GM12878 (cell line): ENCODE measurements around the gene MALT1. TPM values are rescaled to one million over a fixed set of nuclear protein-coding genes. Genes with fewer than 3 reads are reported as not detected.

Experiments used
- ATAC-seq: fragments of 200-7000 bp; cut with Tn5 transposase; 3 replicates; pipeline ENCODE4 v1.9.1; 2020; ENCODE audit warnings: mild to moderate bottlenecking, moderate library complexity
- BruUV-seq: library from RNA; stranded (reverse); fragments of 400-500 nt; replicated peaks from 2 replicates; lab custom pipeline; 2021; lab: Mats Ljungman, UMichigan
- CTCF ChIA-PET: fragments of 300-600 bp; sonication (Branson Sonifier 250); formaldehyde crosslinking; extraction: SDS; loops from one replicate; lab custom pipeline; 2021; ENCODE audit warnings: inconsistent platforms; lab: Yijun Ruan, JAX
- POLR2A ChIA-PET: fragments of 350-600 bp; formaldehyde crosslinking; extraction: SDS; loops from one replicate; lab custom pipeline; 2021; ENCODE audit warnings: inconsistent platforms; lab: Charles Lee
- RAD21 ChIA-PET: fragments of 300-600 bp; sonication (Branson Sonifier 250); formaldehyde crosslinking; loops from one replicate; lab custom pipeline; 2023; ENCODE audit warnings: antibody characterized with exemption; ENCODE audit not compliant: unreplicated experiment; lab: Charles Lee
- SMC1A ChIA-PET: fragments of 300-600 bp; sonication (Branson Sonifier 250); formaldehyde crosslinking; loops from one replicate; lab custom pipeline; 2023; ENCODE audit not compliant: unreplicated experiment, uncharacterized antibody; lab: Charles Lee
- DNase-seq: peaks from one replicate; pipeline ENCODE4 v3.0.0-alpha.2; 2011; ENCODE audit warnings: low read depth, low spot score
- FAIRE-seq: peaks from 3 replicates; lab custom pipeline; 2011; peaks lifted over from hg19 to GRCh38; lab: Jason Lieb, UNC
- H2AFZ ChIP-seq: 2 replicates; pipeline ENCODE4 v1.6.0; 2011; ENCODE audit warnings: low read depth, low read length, control low read depth; ENCODE audit not compliant: control insufficient read depth
- H3K27ac ChIP-seq: 2 replicates; pipeline ENCODE4 v1.5.1; 2011; ENCODE audit warnings: control low read depth; ENCODE audit not compliant: control insufficient read depth, insufficient read depth
- H3K27me3 ChIP-seq, 2 experiments: replicated peaks in 1 of 2; 2 replicates each; pipeline versions ENCODE4 v1.6.0 to v1.6.1; 2011; ENCODE audit warnings: low read length in 1 of 2; ENCODE audit not compliant: control insufficient read depth in 2 of 2, insufficient read depth in 2 of 2
- H3K36me3 ChIP-seq, 2 experiments: 2 replicates each; pipeline ENCODE4 v1.5.1; 2011; ENCODE audit warnings: low read length in 1 of 2; ENCODE audit not compliant: control insufficient read depth in 2 of 2, insufficient read depth in 2 of 2
- H3K4me1 ChIP-seq: 2 replicates; pipeline ENCODE4 v1.6.1; 2011; ENCODE audit warnings: mild to moderate bottlenecking, low read length, moderate library complexity, mixed read lengths; ENCODE audit not compliant: control insufficient read depth, insufficient read depth
- H3K4me2 ChIP-seq: 2 replicates; pipeline ENCODE4 v1.6.0; 2011; ENCODE audit warnings: control low read depth; ENCODE audit not compliant: control insufficient read depth, insufficient read depth
- H3K4me3 ChIP-seq: fragments of 200-600 bp; sonication (generic); 2 replicates; pipeline ENCODE4 v1.5.1; 2016
- H3K79me2 ChIP-seq: 2 replicates; pipeline ENCODE4 v1.6.0; 2011; ENCODE audit warnings: low read length; ENCODE audit not compliant: control insufficient read depth, insufficient read depth
- H3K9ac ChIP-seq: 2 replicates; pipeline ENCODE4 v1.8.0; 2011; ENCODE audit warnings: low read length, control low read depth, mixed read lengths; ENCODE audit not compliant: control insufficient read depth, insufficient read depth
- H3K9me3 ChIP-seq: replicated peaks from 3 replicates; pipeline ENCODE4 v1.5.1; 2011; ENCODE audit warnings: mild to moderate bottlenecking, low read length; ENCODE audit not compliant: control insufficient read depth, insufficient read depth
- H4K20me1 ChIP-seq: 2 replicates; pipeline ENCODE4 v1.6.0; 2011; ENCODE audit not compliant: control insufficient read depth, insufficient read depth
- CBX3 ChIP-seq: fragments of 200-600 bp; sonication (generic); IDR thresholded peaks from 2 replicates; pipeline ENCODE4 v1.6.1; 2016; ENCODE audit warnings: low read depth, borderline replicate concordance
- E4F1 ChIP-seq: fragments of 450-650 bp; IDR thresholded peaks from 2 replicates; pipeline ENCODE4 v1.6.1; 2018; ENCODE audit warnings: borderline replicate concordance, mild to moderate bottlenecking; ENCODE audit not compliant: partially characterized antibody
- EP300 ChIP-seq, 2 experiments: fragments of 150-350 bp in 1 of 2; IDR thresholded peaks; 2 replicates each; pipeline ENCODE4 v1.6.1; 2011 to 2012; ENCODE audit warnings: low read depth in 2 of 2, low read length in 2 of 2, borderline replicate concordance in 1 of 2, improper control_type of control experiment in 1 of 2, inconsistent platforms in 1 of 2; ENCODE audit not compliant: control insufficient read depth in 1 of 2
- ETV6 ChIP-seq, 2 experiments: fragments of 450-650 bp in 1 of 2; IDR thresholded peaks in 1 of 2; conservative IDR thresholded peaks in 1 of 2; 2 replicates each; pipeline ENCODE4 v1.6.1; 2014; ENCODE audit warnings: antibody characterized with exemption in 1 of 2, borderline replicate concordance in 1 of 2, low read depth in 1 of 2, mild to moderate bottlenecking in 1 of 2, moderate library complexity in 1 of 2
- GATAD2B ChIP-seq: fragments of 450-650 bp; conservative IDR thresholded peaks from 2 replicates; pipeline ENCODE4 v1.6.1; 2017; ENCODE audit warnings: low read depth, mild to moderate bottlenecking, moderate library complexity
- JUND ChIP-seq: IDR thresholded peaks from 2 replicates; pipeline ENCODE4 v1.6.1; 2012; ENCODE audit warnings: low read depth, mild to moderate bottlenecking, low read length, improper control_type of control experiment, moderate library complexity
- RAD21 ChIP-seq: IDR thresholded peaks from 2 replicates; pipeline ENCODE4 v1.6.1; 2011; ENCODE audit warnings: mild to moderate bottlenecking, low read depth, low read length, moderate library complexity; ENCODE audit not compliant: insufficient read depth
- RELA ChIP-seq: fragments of 450-650 bp; IDR thresholded peaks from 2 replicates; pipeline ENCODE4 v1.8.0; 2014; ENCODE audit warnings: borderline replicate concordance; ENCODE audit not compliant: partially characterized antibody
- SUZ12 ChIP-seq: fragments of 200-600 bp; sonication (generic); IDR thresholded peaks from one replicate; pipeline ENCODE4 v1.6.1; 2018; ENCODE audit warnings: antibody characterized with exemption, mild to moderate bottlenecking; ENCODE audit not compliant: unreplicated experiment
- WGBS: methylation state at CpG from one replicate; pipeline ENCODE4 v1.1.6; 2016; ENCODE audit warnings: low lambda C conversion rate; ENCODE audit not compliant: insufficient replicate concordance, insufficient coverage; ENCODE audit errors: missing lambda C conversion rate; 5-methylcytosine and 5-hydroxymethylcytosine counted together
- in situ Hi-C: fragments of 300-500 bp; cut with MboI; formaldehyde crosslinking; loops from 9 replicates; pipeline ENCODE4 v1.14.3; 2018; ENCODE audit warnings: mixed read lengths
- intact Hi-C: fragments of 100-400 bp; cut with micrococcal nuclease; formaldehyde crosslinking; loops from one replicate; pipeline ENCODE4 v1.14.2; 2022; ENCODE audit not compliant: unreplicated experiment
- polyA plus RNA-seq, 11 experiments: library from polyadenylated mRNA; depleted of rRNA in 4 of 11; unstranded in 6 of 11; stranded (reverse) in 5 of 11; fragments of >200 nt; fragmentation: Nextera tagmentation in 4 of 11; fragmentation: Illumina TruSeq in 1 of 11; extraction: Ambion mirVana in 4 of 11; extraction: Trizol in 1 of 11; gene quantifications; 1 replicate in 1 of 11; 2 replicates in 10 of 11; pipeline versions ENCODE4 v1.2.1 to v1.2.3, GENCODE V29; 2011 to 2016; ENCODE audit warnings: inconsistent platforms in 2 of 11, missing spikeins in 2 of 11, low read depth in 1 of 11
- total RNA-seq, 4 experiments: library from RNA; depleted of rRNA in 3 of 4; stranded (reverse); fragments of >200 nt in 3 of 4; fragmentation: Illumina TruSeq in 1 of 4; extraction: Trizol in 1 of 4; gene quantifications; 2 replicates each; pipeline versions ENCODE4 v1.2.1 to v1.2.3, GENCODE V29; 2013 to 2021

The MALT1 gene
- total and polyA plus RNA-seq, 10 of the 15 experiments (the other 5 are each of a cell fraction or from before 2014, with no cell fraction given): 17.6 to 126 (median 45.4) TPM

GRCh38 chr18:58691256-58691655, 20.0 kb downstream of the MALT1 start:
- Histone ChIP-seq H3K36me3 (peaks cover 21 to 30% of the 10 kb centered on the region in 2 experiments), H2AFZ (no peak overlapping the region), H3K79me2 (peaks cover 75% of the 10 kb centered on the region), H4K20me1 (no peaks in the 10 kb centered on the region), H3K9me3 (no peaks in the 10 kb centered on the region), H3K4me1 (peaks cover 10% of the 10 kb centered on the region), H3K4me3 (no peak overlapping the region), H3K4me2 (no peak overlapping the region), H3K27ac (no peak overlapping the region), H3K9ac (no peak overlapping the region), H3K27me3 (no peaks in the 10 kb centered on the region)
- TF ChIP-seq ETV6 (conservative IDR thresholded peaks at IDR 0.05 in 1 of 2, IDR thresholded peaks at IDR 0.05 in 1 of 2; ENCODE audit: borderline replicate concordance in 1 of 2, low read depth in 1 of 2): no peak
- TF ChIP-seq GATAD2B: no peak
- TF ChIP-seq EP300 (IDR thresholded peaks at IDR 0.05; ENCODE audit: borderline replicate concordance in 1 of 2, control insufficient read depth in 1 of 2, low read depth in 2 of 2, low read length in 2 of 2): no peak
- TF ChIP-seq RELA: no peak
- TF ChIP-seq SUZ12: no peak
- TF ChIP-seq JUND: no peak
- no peak for TF ChIP-seq E4F1
- TF ChIP-seq RAD21: no peak
- no peak for TF ChIP-seq CBX3
- ChIA-PET POLR2A (interaction anchor here (1.1 kb wide), 1 partner anchor 9 kb away, joined by 3 read pairs; no protein-coding TSS in a partner anchor), RAD21 (interaction anchor here (0.6 to 2.1 kb wide), 2 partner anchors 161 to 453 kb away, joined by 4 to 7 read pairs; no protein-coding TSS in a partner anchor), CTCF (interaction anchor here (1.4 to 3.0 kb wide), 3 partner anchors 20 to 161 kb away, joined by 4 to 17 read pairs (median 11); partner anchors contain the start of gene MALT1), SMC1A (interaction anchor here (1.0 to 1.7 kb wide), 6 partner anchors 10 to 160 kb away, joined by 3 to 5 read pairs (median 4); no protein-coding TSS in a partner anchor)
- no peak for FAIRE-seq
- no TSS peak for BruUV-seq
- intact Hi-C loops (no loop called here), in situ Hi-C loops (no loop called here)
- 100% methylated on average over 8 of the region's 8 CpGs for WGBS
- DNase-seq: no peak
- no peak for ATAC-seq
